Measurements from ENCODE around the gene ATP8A2.

ATP8A2 gene

DNA sequence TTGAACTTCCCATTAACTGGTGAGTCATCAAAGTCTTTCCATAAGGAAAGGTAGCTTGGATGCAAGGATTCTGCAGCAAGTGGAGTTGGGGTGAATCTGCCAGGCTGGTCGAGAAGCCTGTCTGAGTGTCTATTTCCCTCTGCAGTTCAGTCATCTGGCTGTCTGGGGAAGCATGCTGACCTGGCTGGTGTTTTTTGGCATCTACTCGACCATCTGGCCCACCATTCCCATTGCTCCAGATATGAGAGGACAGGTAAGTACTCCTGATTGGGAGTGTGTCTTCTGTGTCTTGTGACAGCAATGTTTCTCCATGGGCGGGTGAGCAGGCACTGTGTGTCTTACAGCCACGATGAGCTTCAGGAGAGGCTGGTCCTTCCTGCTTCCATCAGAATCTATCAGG is 490.4 kb downstream of the ATP8A2 start:
- H3K4me3 ChIP-seq (ENCODE audit: low read length in 2 of 2): no peak overlapping the region
- no peaks in the 10 kb centered on the region for H3K9me3 ChIP-seq (ENCODE audit: control insufficient read depth in 2 of 2, low read length in 2 of 2)
- no peaks in the 10 kb centered on the region for H3K4me1 ChIP-seq (ENCODE audit: control insufficient read depth in 2 of 2, insufficient read depth in 2 of 2, low read length in 2 of 2)
- no peaks in the 10 kb centered on the region for H3K27me3 ChIP-seq (ENCODE audit: control insufficient read depth in 2 of 2, insufficient read depth in 2 of 2, low read length in 2 of 2)
- no peak overlapping the region for H3K9ac ChIP-seq (ENCODE audit: low read depth in 1 of 2, low read length in 2 of 2)
- H3K27ac ChIP-seq (ENCODE audit: low read depth in 2 of 2, low read length in 2 of 2): no peak overlapping the region
- no peaks in the 10 kb centered on the region for H3K36me3 ChIP-seq (ENCODE audit: control insufficient read depth in 2 of 2, insufficient read depth in 2 of 2, low read length in 2 of 2)

DNA sequence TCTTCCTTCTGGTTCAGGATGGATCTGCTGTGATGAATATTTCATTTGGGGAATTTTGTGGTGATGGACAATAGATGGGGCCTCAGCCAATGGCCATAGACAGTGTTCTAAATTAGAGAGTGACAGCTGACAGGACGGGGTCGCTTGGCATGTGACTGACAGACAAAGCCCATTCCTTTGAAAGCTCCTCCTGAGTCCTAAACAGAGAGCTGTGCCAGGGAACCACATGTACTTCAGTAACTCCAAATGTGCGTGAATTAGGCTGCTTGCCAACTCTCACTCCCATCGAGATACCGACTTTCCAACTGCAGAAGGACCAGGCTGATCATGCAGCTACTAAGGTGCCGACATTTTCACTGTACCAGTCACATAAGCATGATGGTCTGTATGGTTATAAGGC is 492.3 kb downstream of the ATP8A2 start:
- no peak overlapping the region for H3K4me3 ChIP-seq (ENCODE audit: low read length in 2 of 2)
- H3K27me3 ChIP-seq (ENCODE audit: control insufficient read depth in 2 of 2, insufficient read depth in 2 of 2, low read length in 2 of 2): peaks cover 0 to 2% of the 10 kb centered on the region in 2 donors
- no peaks in the 10 kb centered on the region for H3K4me1 ChIP-seq (ENCODE audit: control insufficient read depth in 2 of 2, insufficient read depth in 2 of 2, low read length in 2 of 2)
- H3K9ac ChIP-seq (ENCODE audit: low read depth in 1 of 2, low read length in 2 of 2): no peak overlapping the region
- H3K27ac ChIP-seq (ENCODE audit: low read depth in 2 of 2, low read length in 2 of 2): no peak overlapping the region
- no peaks in the 10 kb centered on the region for H3K9me3 ChIP-seq (ENCODE audit: control insufficient read depth in 2 of 2, low read length in 2 of 2)
- no peaks in the 10 kb centered on the region for H3K36me3 ChIP-seq (ENCODE audit: control insufficient read depth in 2 of 2, insufficient read depth in 2 of 2, low read length in 2 of 2)

DNA sequence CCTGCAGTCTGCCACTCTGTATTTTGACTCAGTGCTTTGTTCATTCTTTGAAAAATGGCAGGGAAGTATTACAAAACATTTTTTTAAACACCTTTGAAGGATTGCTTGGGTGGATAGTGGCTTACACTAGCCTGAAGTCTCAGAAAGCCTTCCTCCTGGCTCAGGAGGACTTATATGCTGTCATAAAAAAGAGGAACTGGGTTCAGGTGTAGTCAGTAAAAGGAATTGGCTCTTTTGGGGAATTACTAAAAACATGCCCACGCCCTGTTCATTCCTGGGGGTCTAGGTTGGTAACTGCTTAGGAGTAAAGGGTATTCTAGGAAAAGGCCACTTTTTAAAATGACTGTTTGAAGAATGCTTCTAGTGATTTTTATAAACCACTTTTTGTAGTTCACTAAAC is 493.2 kb downstream of the ATP8A2 start:
- Histone ChIP-seq H3K4me1 (ENCODE audit: control insufficient read depth in 2 of 2, insufficient read depth in 2 of 2, low read length in 2 of 2) (no peaks in the 10 kb centered on the region), H3K36me3 (ENCODE audit: control insufficient read depth in 2 of 2, insufficient read depth in 2 of 2, low read length in 2 of 2) (no peaks in the 10 kb centered on the region), H3K27ac (ENCODE audit: low read depth in 2 of 2, low read length in 2 of 2) (no peak overlapping the region), H3K27me3 (ENCODE audit: control insufficient read depth in 2 of 2, insufficient read depth in 2 of 2, low read length in 2 of 2) (peaks cover 0 to 2% of the 10 kb centered on the region in 2 donors), H3K9ac (ENCODE audit: low read depth in 1 of 2, low read length in 2 of 2) (no peak overlapping the region), H3K4me3 (ENCODE audit: low read length in 2 of 2) (no peak overlapping the region), H3K9me3 (ENCODE audit: control insufficient read depth in 2 of 2, low read length in 2 of 2) (no peaks in the 10 kb centered on the region)

DNA sequence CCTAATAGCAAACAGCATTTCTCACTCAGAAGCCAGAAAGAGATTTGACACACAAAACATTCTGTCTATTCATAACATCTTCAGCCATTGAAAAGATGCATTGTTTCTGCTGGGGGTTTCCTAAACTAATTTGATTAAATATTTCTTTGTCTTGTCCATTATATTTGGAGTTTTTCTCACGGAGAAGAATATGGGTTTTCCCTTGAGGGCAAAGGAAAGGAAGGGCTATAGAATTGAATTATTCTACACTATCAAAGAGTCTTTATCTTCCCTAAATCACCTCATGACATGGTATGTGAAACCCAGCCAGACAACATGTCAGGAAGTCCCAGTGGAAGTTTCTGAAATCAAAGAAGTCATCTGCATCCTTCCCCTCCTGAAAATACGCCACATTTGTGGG is 493.6 kb downstream of the ATP8A2 start:
- no peaks in the 10 kb centered on the region for H3K36me3 ChIP-seq (ENCODE audit: control insufficient read depth in 2 of 2, insufficient read depth in 2 of 2, low read length in 2 of 2)
- no peaks in the 10 kb centered on the region for H3K9me3 ChIP-seq (ENCODE audit: control insufficient read depth in 2 of 2, low read length in 2 of 2)
- H3K9ac ChIP-seq (ENCODE audit: low read depth in 1 of 2, low read length in 2 of 2): no peak overlapping the region
- peaks cover 0 to 2% of the 10 kb centered on the region in 2 donors for H3K27me3 ChIP-seq (ENCODE audit: control insufficient read depth in 2 of 2, insufficient read depth in 2 of 2, low read length in 2 of 2)
- no peak overlapping the region for H3K4me3 ChIP-seq (ENCODE audit: low read length in 2 of 2)
- H3K4me1 ChIP-seq (ENCODE audit: control insufficient read depth in 2 of 2, insufficient read depth in 2 of 2, low read length in 2 of 2): no peaks in the 10 kb centered on the region
- no peak overlapping the region for H3K27ac ChIP-seq (ENCODE audit: low read depth in 2 of 2, low read length in 2 of 2)

DNA sequence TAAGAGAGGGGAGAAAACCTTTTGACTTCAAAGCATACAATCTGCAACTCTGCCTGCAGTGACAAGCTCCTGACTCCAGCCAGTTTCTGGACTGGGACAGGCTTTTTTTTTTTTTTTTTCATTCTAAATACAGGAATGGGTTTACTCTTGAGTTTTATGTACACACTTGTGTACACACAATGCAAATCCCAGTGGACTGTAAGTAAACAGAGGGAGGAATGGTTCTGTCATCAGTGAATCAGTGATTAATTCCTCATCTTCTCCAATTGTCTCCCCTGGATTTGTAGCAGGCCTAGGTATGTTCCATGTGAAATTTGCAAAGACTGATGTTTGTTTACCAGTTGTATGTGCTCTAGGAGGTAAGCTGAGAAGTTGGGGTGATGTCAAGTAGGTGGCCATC is 495.3 kb downstream of the ATP8A2 start:
- H3K36me3 ChIP-seq (ENCODE audit: control insufficient read depth in 2 of 2, insufficient read depth in 2 of 2, low read length in 2 of 2): no peaks in the 10 kb centered on the region
- no peaks in the 10 kb centered on the region for H3K4me1 ChIP-seq (ENCODE audit: control insufficient read depth in 2 of 2, insufficient read depth in 2 of 2, low read length in 2 of 2)
- peaks cover 0 to 2% of the 10 kb centered on the region in 2 donors for H3K27me3 ChIP-seq (ENCODE audit: control insufficient read depth in 2 of 2, insufficient read depth in 2 of 2, low read length in 2 of 2)

DNA sequence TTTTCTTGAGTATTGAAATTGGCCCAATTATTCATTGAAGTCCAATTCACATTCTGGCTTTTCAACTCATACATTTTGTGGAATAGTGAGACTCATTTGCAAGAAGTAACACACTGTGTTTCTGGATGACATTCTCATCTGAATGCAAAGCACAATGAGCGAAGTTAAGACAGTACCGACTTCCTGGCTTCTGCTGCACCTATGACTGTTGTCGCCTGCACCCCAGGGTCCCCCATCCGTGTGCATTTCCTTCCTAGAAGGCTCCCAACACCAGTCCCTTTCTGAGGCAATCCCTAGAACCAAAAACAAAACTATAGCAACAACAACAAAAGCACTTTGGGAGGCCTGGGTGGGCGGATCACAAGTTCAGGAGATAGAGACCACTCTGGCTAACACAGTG is 496.7 kb downstream of the ATP8A2 start:
- no peaks in the 10 kb centered on the region for H3K9me3 ChIP-seq (ENCODE audit: control insufficient read depth in 2 of 2, low read length in 2 of 2)
- no peak overlapping the region for H3K4me3 ChIP-seq (ENCODE audit: low read length in 2 of 2)
- peaks cover 0 to 2% of the 10 kb centered on the region in 2 donors for H3K27me3 ChIP-seq (ENCODE audit: control insufficient read depth in 2 of 2, insufficient read depth in 2 of 2, low read length in 2 of 2)
- H3K27ac ChIP-seq (ENCODE audit: low read depth in 2 of 2, low read length in 2 of 2): no peak overlapping the region
- no peaks in the 10 kb centered on the region for H3K4me1 ChIP-seq (ENCODE audit: control insufficient read depth in 2 of 2, insufficient read depth in 2 of 2, low read length in 2 of 2)
- H3K36me3 ChIP-seq (ENCODE audit: control insufficient read depth in 2 of 2, insufficient read depth in 2 of 2, low read length in 2 of 2): no peaks in the 10 kb centered on the region
- H3K9ac ChIP-seq (ENCODE audit: low read depth in 1 of 2, low read length in 2 of 2): no peak overlapping the region

More for the DNA sequence above, 495.3 kb downstream of the ATP8A2 start:
- H3K27ac ChIP-seq (ENCODE audit: low read depth in 2 of 2, low read length in 2 of 2): no peak overlapping the region
- no peak overlapping the region for H3K9ac ChIP-seq (ENCODE audit: low read depth in 1 of 2, low read length in 2 of 2)
- no peak overlapping the region for H3K4me3 ChIP-seq (ENCODE audit: low read length in 2 of 2)
- H3K9me3 ChIP-seq (ENCODE audit: control insufficient read depth in 2 of 2, low read length in 2 of 2): no peaks in the 10 kb centered on the region

DNA sequence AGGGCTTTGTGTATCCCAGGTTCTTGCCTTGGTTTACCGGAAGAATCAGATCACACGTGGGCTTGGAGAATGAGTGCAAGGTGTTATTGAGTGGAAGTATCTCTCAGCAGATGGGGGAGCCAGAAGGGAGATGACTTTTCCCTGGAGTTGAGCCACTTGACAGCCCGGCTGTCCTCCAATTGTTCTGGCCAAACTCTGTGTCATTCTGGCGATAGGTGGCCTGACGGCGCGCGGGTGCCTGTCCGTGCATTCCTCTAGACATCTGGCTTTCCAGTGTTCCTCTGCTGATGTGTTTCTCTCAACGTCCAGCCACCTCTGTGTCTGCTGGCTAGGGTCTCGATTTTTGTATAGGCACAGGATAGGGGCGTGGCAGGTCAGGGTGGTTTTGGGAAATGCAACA is 498.2 kb downstream of the ATP8A2 start:
- Histone ChIP-seq H3K27ac (ENCODE audit: low read depth in 2 of 2, low read length in 2 of 2) (no peak overlapping the region), H3K27me3 (ENCODE audit: control insufficient read depth in 2 of 2, insufficient read depth in 2 of 2, low read length in 2 of 2) (peaks cover 0 to 2% of the 10 kb centered on the region in 2 donors), H3K4me1 (ENCODE audit: control insufficient read depth in 2 of 2, insufficient read depth in 2 of 2, low read length in 2 of 2) (no peaks in the 10 kb centered on the region), H3K9ac (ENCODE audit: low read depth in 1 of 2, low read length in 2 of 2) (no peak overlapping the region), H3K36me3 (ENCODE audit: control insufficient read depth in 2 of 2, insufficient read depth in 2 of 2, low read length in 2 of 2) (no peaks in the 10 kb centered on the region), H3K9me3 (ENCODE audit: control insufficient read depth in 2 of 2, low read length in 2 of 2) (no peaks in the 10 kb centered on the region), H3K4me3 (ENCODE audit: low read length in 2 of 2) (no peak overlapping the region)

DNA sequence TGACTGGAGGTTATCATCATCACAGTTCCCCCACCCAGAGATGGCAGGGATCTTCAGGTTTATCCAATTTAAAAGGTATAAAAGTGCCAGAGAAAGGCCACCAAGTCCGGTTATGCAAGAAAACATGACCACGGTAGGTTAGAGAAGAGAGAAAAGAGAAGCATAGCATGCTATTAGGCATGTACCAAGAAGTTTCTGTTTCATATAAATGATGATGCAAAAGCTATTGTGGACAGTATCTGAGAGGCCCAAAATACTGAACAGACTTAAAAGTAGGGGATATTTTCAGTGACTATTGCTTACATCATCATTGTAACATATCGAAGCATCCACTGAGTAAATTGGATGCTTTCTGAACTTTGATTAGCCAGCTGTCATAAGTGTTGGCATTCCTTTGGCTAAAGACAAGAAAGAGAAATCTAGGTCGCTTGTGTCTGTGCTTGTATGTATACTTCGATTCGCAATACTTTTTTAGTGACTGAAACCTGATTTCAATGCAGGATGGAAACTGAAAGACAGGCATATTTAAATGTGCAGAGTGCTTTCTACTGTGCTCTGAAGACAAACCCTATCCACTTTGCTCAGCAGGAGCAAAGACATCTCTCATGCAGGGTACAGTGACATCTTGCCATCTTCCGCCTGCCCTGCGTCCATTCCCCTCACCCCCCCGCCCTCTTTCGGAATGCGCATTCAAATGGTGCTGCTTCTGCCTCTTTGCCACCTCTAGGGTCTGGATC is 499.8 kb downstream of the ATP8A2 start:
- H3K4me3 ChIP-seq (ENCODE audit: low read length in 2 of 2): no peak overlapping the region
- H3K9me3 ChIP-seq (ENCODE audit: control insufficient read depth in 2 of 2, low read length in 2 of 2): no peaks in the 10 kb centered on the region
- H3K27me3 ChIP-seq (ENCODE audit: control insufficient read depth in 2 of 2, insufficient read depth in 2 of 2, low read length in 2 of 2): peaks cover 0 to 2% of the 10 kb centered on the region in 2 donors
- H3K27ac ChIP-seq (ENCODE audit: low read depth in 2 of 2, low read length in 2 of 2): no peak overlapping the region
- H3K9ac ChIP-seq (ENCODE audit: low read depth in 1 of 2, low read length in 2 of 2): no peak overlapping the region
- no peaks in the 10 kb centered on the region for H3K36me3 ChIP-seq (ENCODE audit: control insufficient read depth in 2 of 2, insufficient read depth in 2 of 2, low read length in 2 of 2)
- no peaks in the 10 kb centered on the region for H3K4me1 ChIP-seq (ENCODE audit: control insufficient read depth in 2 of 2, insufficient read depth in 2 of 2, low read length in 2 of 2)

DNA sequence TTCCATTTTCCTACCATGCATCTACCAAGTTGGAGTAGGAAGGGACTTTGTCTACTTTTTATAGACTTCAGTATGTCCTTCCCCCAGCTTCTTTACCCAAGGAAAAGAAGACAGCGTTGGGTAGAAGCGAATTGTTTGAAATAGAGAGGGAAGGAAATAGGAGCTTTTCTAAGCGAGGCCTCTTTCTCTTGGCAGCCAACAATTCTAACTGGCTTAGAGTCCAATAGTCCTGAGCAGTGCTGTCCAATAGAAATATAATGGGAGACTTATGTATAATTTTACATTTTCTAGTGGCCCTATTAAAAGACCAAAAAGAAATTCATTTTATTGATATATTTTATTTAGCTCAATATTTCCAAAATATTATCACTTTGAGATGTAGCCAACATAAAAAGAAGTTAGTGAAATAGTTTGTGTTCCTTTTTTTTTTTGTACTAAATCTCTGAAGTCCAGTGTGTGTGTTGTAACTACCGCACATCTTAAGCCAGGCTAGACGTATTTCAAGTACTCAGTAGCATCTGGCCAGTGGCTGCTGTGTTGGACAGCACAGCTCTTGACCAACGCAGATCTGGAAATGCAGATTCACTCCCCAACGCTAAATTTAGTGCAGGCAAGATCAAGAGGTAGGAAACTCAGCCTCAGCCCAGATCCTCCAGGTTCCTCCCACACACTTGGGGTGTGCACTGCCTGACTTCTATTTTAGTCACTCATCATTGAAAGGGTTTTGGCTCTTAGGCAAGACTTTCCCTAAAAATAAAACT is 500.9 kb downstream of the ATP8A2 start:
- H3K9ac ChIP-seq (ENCODE audit: low read depth in 1 of 2, low read length in 2 of 2): no peak overlapping the region
- H3K4me3 ChIP-seq (ENCODE audit: low read length in 2 of 2): no peak overlapping the region
- no peaks in the 10 kb centered on the region for H3K36me3 ChIP-seq (ENCODE audit: control insufficient read depth in 2 of 2, insufficient read depth in 2 of 2, low read length in 2 of 2)
- H3K27ac ChIP-seq (ENCODE audit: low read depth in 2 of 2, low read length in 2 of 2): no peak overlapping the region
- no peaks in the 10 kb centered on the region for H3K4me1 ChIP-seq (ENCODE audit: control insufficient read depth in 2 of 2, insufficient read depth in 2 of 2, low read length in 2 of 2)
- H3K27me3 ChIP-seq (ENCODE audit: control insufficient read depth in 2 of 2, insufficient read depth in 2 of 2, low read length in 2 of 2): peaks cover 0 to 2% of the 10 kb centered on the region in 2 donors
- no peaks in the 10 kb centered on the region for H3K9me3 ChIP-seq (ENCODE audit: control insufficient read depth in 2 of 2, low read length in 2 of 2)

DNA sequence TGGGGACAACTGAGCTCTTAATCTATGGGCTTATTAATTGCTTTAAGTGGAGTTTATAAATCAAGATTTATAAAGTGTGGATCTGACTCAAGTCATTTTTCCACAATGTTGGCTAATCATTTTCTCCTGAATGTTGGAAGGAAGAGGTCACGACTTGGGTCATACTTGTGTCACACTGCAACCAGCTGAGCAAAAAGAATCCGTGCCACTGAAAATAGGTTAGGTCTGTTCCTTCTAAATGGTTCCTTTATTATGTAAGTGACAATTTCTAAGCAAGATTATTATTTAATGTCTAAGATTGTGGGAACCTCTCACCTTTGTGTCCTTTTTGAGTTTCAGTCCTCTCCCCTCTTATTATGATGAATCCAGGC is 501.5 kb downstream of the ATP8A2 start:
- H3K4me3 ChIP-seq (ENCODE audit: low read length in 2 of 2): no peak overlapping the region
- H3K9ac ChIP-seq (ENCODE audit: low read depth in 1 of 2, low read length in 2 of 2): no peak overlapping the region
- H3K4me1 ChIP-seq (ENCODE audit: control insufficient read depth in 2 of 2, insufficient read depth in 2 of 2, low read length in 2 of 2): no peaks in the 10 kb centered on the region
- H3K27ac ChIP-seq (ENCODE audit: low read depth in 2 of 2, low read length in 2 of 2): no peak overlapping the region
- H3K27me3 ChIP-seq (ENCODE audit: control insufficient read depth in 2 of 2, insufficient read depth in 2 of 2, low read length in 2 of 2): peaks cover 0 to 2% of the 10 kb centered on the region in 2 donors
- H3K36me3 ChIP-seq (ENCODE audit: control insufficient read depth in 2 of 2, insufficient read depth in 2 of 2, low read length in 2 of 2): no peaks in the 10 kb centered on the region
- H3K9me3 ChIP-seq (ENCODE audit: control insufficient read depth in 2 of 2, low read length in 2 of 2): no peaks in the 10 kb centered on the region

Data from mucosa of rectum (tissue), 2 donors.